ENCODE data around the gene PKD1.
A peak's percentile ranks its signal among the peaks of the same experiment; 100 is the strongest.

The PKD1 gene

DNA sequence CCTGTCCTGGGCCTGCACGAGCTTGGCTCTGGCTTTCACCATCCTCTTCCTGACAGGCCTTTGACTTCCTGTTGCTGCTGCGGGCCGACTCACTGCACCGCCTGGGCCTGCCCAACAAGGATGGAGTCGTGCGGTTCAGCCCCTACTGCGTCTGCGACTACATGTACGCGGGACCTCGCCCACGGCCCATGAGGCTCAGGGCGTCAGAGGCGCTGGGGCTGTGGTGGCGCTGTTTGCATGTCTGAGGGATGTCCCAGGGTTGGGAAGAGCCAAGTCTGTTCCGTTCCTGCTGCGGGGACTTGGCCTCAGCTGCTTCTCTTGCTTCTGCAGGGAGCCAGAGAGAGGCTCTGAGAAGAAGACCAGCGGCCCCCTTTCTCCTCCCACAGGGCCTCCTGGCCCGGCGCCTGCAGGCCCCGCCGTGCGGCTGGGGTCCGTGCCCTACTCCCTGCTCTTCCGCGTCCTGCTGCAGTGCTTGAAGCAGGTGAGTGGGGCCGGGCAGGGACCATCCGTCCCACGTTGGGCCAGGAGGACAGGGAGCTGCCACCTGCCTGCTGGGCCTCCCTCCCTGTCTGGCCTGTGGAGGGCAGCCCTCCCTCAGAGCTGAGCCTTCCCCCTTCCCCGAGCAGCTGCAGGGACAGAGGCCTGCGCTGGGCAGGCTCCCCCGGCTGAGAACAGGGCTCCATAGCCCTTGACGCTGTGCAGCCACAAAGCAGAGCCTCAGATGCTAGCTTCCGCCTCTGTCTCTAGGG is 64.1 kb downstream of the PKD1 start:
- DNase-seq, result no peak

DNA sequence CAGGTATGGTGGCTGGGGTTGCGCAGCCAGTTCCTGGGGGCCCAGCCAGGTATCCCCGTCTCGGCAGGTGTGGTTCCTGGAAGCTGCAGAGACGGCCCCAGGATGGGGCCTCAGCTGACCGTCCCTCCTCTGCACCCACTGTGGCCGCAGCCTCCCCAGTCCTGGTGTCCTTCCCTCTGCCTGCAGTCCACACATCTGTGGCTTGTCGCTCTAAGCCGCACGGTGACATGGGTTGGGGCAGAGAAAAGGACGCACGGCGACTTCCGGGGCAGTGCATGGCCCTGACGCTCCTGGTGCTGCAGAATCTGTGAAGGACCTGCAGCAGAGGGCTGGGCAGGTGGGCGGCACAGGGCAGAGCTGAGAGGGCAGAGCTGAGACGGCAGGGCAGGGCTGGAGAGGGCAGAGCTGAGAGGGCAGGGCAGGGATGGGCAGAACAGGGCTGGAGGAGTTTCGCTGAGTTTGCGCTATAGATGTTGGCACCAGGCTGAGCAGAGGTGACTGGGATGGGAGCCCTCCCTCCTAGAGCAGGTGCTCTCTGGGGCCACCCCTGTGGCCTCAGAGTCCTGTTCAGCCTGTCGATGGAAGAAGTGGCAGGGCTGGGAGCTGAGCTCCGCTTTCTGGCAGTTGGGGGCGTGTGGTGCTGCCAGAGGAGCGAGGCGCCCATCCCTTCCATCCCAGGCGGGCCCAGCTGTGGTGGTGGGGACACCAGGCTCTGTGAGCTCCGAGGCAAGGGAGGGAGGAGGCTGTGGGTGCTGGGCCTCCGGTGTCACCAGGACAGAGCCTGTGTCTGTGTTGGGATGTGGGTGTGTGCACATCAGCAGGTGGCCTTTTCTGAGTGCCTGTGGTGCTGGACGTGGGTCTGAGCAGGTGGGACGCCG is 64.9 kb downstream of the PKD1 start:
- DNase-seq, result no peak

- no peak for DNase-seq
Measured at GRCh38 chr16:2066139-2066538, 69.6 kb downstream of the PKD1 start.

DNA sequence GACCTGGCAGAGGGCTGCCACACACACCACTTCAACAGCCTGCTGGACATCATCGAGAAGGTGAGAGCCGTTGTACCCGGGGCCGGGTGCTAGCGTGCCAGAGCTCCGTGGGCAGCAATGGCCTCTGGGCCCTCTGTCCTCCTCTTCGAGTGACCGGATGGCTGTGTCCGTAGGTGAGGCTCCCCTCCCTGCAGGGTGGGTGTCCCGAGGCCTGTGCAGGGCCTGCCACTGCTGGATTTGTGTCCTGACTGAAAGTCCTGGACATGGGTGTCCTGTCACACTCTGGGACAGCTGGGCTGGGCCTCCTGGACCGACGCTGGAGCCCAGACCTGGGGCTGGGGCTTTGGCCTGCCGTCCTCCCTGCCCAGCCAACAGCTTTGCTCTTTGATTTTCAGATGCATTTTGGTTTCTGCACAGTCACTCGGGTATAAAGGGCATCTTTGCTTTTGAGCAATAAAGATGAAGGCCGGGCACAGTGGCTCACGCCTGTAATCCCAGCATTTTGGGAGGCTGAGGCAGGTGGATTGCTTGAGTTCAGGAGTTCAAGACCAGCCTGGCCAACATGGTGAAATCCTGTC is 71.2 kb downstream of the PKD1 start:
- DNase-seq, result no peak

DNA sequence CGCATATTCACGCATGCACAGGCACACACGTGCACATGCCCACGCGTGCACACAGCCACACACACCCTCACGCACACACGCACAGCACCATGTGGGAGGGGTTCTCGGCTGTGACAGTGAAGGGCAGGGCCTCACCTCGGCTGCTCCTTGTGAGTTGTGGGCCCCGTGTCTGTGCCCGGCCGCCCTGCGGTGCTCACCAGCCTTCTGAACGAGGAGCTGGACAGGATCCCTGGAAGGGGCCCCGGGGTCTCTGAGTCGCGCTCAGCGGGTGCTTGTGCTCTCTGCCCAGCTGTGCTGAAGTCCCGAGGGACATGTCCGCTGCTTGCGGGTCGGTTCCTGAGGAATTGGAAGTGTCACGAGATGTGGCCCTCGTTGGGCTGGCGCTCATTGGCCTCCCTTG is 71.8 kb downstream of the PKD1 start:
- no peak for DNase-seq

- no peak for DNase-seq
Measured at GRCh38 chr16:2062801-2063200, 72.9 kb downstream of the PKD1 start.

DNA sequence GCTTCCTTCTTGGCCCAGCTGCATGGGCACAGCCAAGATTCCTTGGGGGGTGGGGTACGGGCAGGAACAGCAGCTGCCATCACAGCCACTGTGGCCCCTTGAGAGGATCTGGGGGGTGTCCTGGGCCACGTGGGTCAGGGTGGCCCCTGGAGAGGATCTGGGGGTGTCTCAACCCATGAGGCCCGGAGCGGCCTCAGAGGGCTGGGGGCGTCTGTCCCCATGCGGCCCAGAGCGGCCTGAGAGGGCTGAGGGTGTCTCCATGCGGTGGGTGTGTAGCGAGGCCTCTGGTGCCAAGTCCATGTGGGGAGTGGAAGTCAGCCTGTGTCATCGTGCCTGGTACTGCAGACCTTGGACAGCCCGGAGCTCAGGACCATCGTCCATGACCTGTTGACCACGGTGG is 74.2 kb downstream of the PKD1 start:
- DNase-seq, result no peak

DNA sequence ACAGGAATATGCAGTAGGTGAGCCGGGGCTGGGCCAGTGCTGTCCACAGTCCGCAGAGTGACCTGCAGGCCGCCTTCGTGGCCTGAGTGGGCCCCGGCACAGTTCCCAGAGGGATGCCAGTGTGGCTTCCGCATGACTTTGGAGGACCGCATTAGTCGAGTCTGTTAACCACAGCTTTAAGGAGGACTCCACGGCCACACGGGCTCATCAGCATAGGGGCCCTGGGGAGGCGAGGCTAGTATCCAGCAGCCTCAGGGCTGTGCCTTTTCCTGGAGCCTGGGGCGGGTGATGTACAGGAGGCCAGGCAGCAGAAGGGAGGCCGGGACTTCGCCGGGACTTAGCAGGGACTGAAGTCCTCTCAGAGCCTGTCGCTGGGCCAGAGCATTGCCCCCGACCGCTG is 74.7 kb downstream of the PKD1 start:
- no peak for DNase-seq

DNA sequence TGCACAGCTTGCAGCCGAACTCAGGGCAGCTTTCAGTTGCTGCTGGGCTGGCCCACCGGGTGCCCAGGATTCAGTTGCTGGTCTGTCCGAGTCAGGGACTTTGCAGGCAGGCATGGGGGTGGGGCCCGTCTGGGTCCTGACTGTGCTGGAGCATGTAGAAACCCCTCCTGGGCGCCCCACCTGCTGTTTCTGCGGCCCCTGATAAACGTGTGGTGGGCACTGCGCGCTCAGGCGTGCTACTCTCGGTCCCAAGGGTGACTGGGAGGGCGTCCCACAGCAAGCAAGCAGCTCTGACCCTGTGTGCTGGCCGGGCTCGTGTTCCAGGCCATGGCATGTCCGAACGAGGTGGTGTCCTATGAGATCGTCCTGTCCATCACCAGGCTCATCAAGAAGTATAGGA is 75.4 kb downstream of the PKD1 start:
- DNase-seq, result no peak

DNA sequence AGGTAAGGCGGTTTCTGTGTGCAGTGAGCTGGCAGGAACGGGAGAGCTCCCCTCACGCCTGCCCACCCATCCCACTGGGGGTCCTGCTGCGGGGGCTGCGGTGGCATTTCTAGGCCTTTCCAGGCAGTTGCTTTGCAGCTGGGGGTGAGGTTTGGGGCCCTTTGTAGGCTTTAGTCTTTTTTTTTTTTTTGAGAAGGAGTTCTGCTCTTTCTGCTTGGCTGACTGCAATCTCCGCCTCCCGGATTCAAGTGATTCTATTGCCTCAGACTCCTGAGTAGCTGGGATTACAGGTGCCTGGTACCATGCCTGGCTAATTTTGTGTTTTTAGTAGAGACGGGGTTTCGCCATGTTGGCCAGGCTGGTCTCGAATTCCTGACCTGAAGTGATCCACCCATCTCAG is 76.8 kb downstream of the PKD1 start:
- DNase-seq, result no peak

DNA sequence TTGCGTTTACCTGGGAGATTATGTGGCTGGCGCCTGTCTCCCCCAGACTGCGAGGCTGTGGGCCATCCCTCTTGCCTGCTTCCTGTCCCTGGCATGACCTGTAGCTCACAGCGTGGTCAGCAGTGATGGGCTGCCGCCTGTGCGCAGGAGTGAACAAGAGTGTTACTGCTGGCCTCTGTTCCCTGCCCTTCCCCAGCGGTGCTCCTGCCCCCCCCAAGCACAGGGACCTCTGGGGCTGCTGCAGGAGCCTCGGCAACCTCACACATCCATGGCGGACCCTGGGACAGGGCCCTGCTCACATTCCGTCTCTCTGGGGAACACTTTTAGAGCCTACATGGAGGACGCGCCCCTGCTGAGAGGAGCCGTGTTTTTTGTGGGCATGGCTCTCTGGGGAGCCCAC is 77.3 kb downstream of the PKD1 start:
- no peak for DNase-seq

DNA sequence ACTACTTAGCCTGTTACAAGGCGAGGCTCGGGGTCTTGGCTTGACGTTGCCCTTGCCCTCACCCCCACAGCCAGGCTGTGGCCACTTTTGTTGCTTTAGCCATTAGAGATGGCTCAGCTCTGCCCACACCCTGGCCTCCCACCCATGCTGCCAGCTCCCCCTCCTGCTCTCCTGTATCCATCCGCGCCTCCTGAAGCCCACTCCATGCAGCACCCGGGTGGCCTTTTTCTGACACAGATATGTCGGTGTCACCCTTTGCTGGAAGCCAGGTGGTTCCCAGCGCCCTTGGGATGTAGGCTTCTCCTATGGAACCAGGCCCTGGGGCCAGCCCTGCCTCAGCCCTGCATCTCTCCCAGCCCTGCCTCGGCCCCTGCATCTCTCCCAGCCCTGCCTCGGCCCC is 78.3 kb downstream of the PKD1 start:
- no peak for DNase-seq

DNA sequence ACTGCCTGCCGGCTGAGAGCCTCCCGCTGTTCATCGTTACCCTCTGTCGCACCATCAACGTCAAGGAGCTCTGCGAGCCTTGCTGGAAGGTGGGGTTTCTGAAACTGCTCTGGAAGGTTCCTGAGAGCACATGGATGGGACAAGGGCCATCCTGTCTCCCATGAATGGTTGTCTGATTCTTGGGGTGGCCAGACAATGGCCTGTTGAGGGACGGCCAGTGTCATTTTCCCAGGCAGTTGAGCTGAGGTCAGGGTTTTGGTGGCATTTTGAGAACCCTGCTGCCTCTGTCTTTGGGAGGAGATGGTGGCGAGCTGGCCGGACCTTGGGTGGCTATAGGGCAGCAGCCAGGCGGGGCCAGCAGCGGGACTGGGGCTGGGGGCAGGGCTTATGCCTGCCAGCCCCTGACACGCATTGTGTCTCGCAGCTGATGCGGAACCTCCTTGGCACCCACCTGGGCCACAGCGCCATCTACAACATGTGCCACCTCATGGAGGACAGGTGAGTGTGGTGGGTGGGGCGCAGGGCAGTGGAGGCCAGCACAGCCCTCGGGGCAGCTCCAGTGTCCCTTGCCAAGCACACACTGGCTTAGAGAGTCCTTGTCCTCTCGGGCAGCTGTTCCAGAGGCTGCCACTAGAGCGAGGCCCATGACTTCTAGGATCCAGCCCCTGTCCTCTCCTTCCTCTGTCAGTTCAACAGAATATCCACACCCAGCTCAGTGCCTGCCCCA is 78.9 kb downstream of the PKD1 start:
- DNase-seq, result no peak

GRCh38 chr16:2056077-2056476 is 79.6 kb downstream of the PKD1 start:
- no peak for DNase-seq

GRCh38 chr16:2054543-2055245 is 81.0 kb downstream of the PKD1 start:
- DNase-seq, result no peak

- no peak for DNase-seq
Measured at GRCh38 chr16:2053897-2054296, 81.8 kb downstream of the PKD1 start.

DNA sequence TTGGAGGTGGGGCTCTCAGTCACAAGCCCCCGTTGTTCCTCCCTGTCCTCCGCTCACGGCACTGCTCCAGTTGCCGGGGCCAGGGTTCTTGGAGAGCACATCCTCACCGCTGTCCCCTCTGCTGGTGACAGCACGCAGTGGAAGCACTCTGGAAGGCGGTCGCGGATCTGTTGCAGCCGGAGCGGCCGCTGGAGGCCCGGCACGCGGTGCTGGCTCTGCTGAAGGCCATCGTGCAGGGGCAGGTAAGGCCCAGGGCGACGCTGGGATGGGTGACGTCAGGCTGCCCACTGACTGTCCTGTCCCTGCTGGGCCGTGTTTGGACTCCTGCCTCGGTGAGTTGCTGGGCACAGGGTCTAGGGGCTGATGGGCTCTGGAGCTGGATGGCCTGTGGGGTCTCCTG is 82.5 kb downstream of the PKD1 start:
- no peak for DNase-seq

DNA sequence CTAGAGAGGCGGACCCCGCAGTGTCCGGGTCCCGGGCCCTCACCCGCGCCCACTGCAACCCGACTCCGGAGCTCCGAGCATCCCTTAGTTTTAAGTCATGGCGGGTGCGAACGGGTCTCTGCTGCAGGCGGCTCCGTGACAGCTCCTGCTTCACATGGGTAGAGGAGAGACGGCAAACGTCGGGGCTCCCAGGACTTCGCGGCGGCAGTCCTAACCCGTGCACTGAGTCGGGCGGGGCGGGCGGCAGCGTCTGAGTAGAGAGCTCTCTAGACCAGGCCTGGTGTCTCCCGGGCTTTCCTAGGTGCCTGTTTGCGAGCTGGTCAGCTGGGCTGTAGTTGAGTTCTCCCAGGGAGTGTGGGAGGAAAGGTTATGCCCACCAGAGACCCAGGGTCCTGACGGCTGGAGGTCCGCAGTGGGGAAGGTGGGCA is 87.6 kb downstream of the PKD1 start:
- DNase-seq, result no peak

GRCh38 chr16:2047330-2048115 is 88.2 kb downstream of the PKD1 start, which contains the start of the genes NTHL1 and TSC2:
Gene NTHL1 (minus strand): TSS chr16:2047834. CDS start chr16:2047823, 11 bp downstream.
Gene TSC2 (plus strand): TSS chr16:2047985. CDS start chr16:2048616, 631 bp downstream.
- peak; percentile 87 for DNase-seq

GRCh38 chr16:2046893-2047329 is 88.8 kb downstream of the PKD1 start:
- no peak for DNase-seq

Data from central memory CD4-positive, alpha-beta T cell (primary cell).